WTC11 (cell line): ENCODE measurements around the gene PCBD1. TPM values are rescaled to one million over a fixed set of nuclear protein-coding genes. Genes with fewer than 3 reads are reported as not detected.
"Not testable (repeated sequence)": the region's sequence is repeated elsewhere in the genome, so short reads cannot be mapped to it uniquely, and the experiment has no call there.

Experiments
- ATAC-seq: fragments of 200-7000 bp; cut with Tn5 transposase; 2 replicates; pipeline ENCODE4 v1.10.0; 2021; ENCODE audit warnings: mild to moderate bottlenecking, moderate library complexity
- CTCF ChIA-PET: fragments of 300-600 bp; sonication (Branson Sonifier 250); formaldehyde crosslinking; loops from one replicate; lab custom pipeline; 2021; ENCODE audit warnings: antibody characterized with exemption; lab: Charles Lee
- POLR2A ChIA-PET: fragments of 350-600 bp; sonication (Branson Sonifier 250); formaldehyde crosslinking; loops from one replicate; lab custom pipeline; 2021; ENCODE audit warnings: antibody characterized with exemption; lab: Charles Lee
- DNase-seq: peaks from one replicate; pipeline ENCODE4 v3.0.0; 2021; ENCODE audit warnings: low spot score
- H3K27ac Mint-ChIP-seq: 2 replicates; pipeline ENCODE4 v1.8.0; 2021; ENCODE audit warnings: mixed read lengths
- H3K27me3 Mint-ChIP-seq: 2 replicates; pipeline ENCODE4 v1.8.0; 2021; ENCODE audit warnings: low read depth, mild to moderate bottlenecking, moderate library complexity, mixed read lengths
- H3K36me3 Mint-ChIP-seq: 2 replicates; pipeline ENCODE4 v1.8.0; 2021; ENCODE audit warnings: mixed read lengths
- H3K4me1 Mint-ChIP-seq: 2 replicates; pipeline ENCODE4 v1.8.0; 2022; ENCODE audit warnings: mixed read lengths
- H3K4me3 Mint-ChIP-seq: 2 replicates; pipeline ENCODE4 v1.8.0; 2021; ENCODE audit warnings: mild to moderate bottlenecking, moderate library complexity, mixed read lengths
- H3K9me3 Mint-ChIP-seq: 2 replicates; pipeline ENCODE4 v1.8.0; 2021; ENCODE audit warnings: mixed read lengths
- ATF1 ChIP-seq: sonication (generic); formaldehyde crosslinking; IDR thresholded peaks from 2 replicates; pipeline ENCODE4 v1.8.1; 2023; ENCODE audit warnings: mild to moderate bottlenecking, moderate library complexity, missing genetic modification reagents
- EMX1 ChIP-seq: fragments of 250-450 bp; sonication (Bioruptor Pico); IDR thresholded peaks from 2 replicates; pipeline ENCODE4 v1.8.0; 2021; ENCODE audit warnings: mild to moderate bottlenecking
- IRF2 ChIP-seq: sonication (generic); formaldehyde crosslinking; IDR thresholded peaks from 2 replicates; pipeline ENCODE4 v1.8.0; 2022; ENCODE audit warnings: low read depth, missing genetic modification reagents, borderline replicate concordance
- MYBL2 ChIP-seq: sonication (generic); formaldehyde crosslinking; IDR thresholded peaks from 2 replicates; pipeline ENCODE4 v1.8.1; 2023; ENCODE audit warnings: mild to moderate bottlenecking, moderate library complexity, missing genetic modification reagents
- NR2C2 ChIP-seq: sonication (generic); formaldehyde crosslinking; IDR thresholded peaks from 2 replicates; pipeline ENCODE4 v1.8.0; 2022; ENCODE audit warnings: mild to moderate bottlenecking, missing genetic modification reagents
- TCF7 ChIP-seq: sonication (generic); formaldehyde crosslinking; IDR thresholded peaks from 2 replicates; pipeline ENCODE4 v1.8.0; 2022; ENCODE audit warnings: mild to moderate bottlenecking, low read depth, missing genetic modification reagents, moderate library complexity
- ZNF263 ChIP-seq: sonication (generic); formaldehyde crosslinking; IDR thresholded peaks from 2 replicates; pipeline ENCODE4 v1.8.1; 2022; ENCODE audit warnings: low read depth, mild to moderate bottlenecking, moderate library complexity, missing genetic modification reagents
- ZNF317 ChIP-seq: sonication (generic); formaldehyde crosslinking; IDR thresholded peaks from 2 replicates; pipeline ENCODE4 v1.8.1; 2023; ENCODE audit warnings: low read depth, mild to moderate bottlenecking, moderate library complexity, missing genetic modification reagents, borderline replicate concordance
- total RNA-seq: library from RNA; stranded (reverse); gene quantifications from 3 replicates; pipeline ENCODE4 v1.2.3, GENCODE V29; 2021
- TF ChIP-seq, protein P1 (sequence below): sonication (generic); formaldehyde crosslinking; IDR thresholded peaks from 2 replicates; pipeline ENCODE4 v1.8.0; 2023; ENCODE audit warnings: missing genetic modification reagents, mild to moderate bottlenecking, borderline replicate concordance
- TF ChIP-seq, protein P2 (sequence below): fragments of 250-450 bp; sonication (Bioruptor Pico); IDR thresholded peaks from 2 replicates; pipeline ENCODE4 v1.9.0; 2021; ENCODE audit warnings: mild to moderate bottlenecking
- TF ChIP-seq, protein P3 (sequence below): sonication (generic); formaldehyde crosslinking; IDR thresholded peaks from 2 replicates; pipeline ENCODE4 v1.8.1; 2023; ENCODE audit warnings: mild to moderate bottlenecking, missing genetic modification reagents
- TF ChIP-seq, protein P4 (sequence below): sonication (generic); formaldehyde crosslinking; IDR thresholded peaks from 2 replicates; pipeline ENCODE4 v1.8.1; 2023; ENCODE audit warnings: mild to moderate bottlenecking, missing genetic modification reagents, moderate library complexity
- TF ChIP-seq, protein P5 (sequence below): fragments of 250-450 bp; sonication (Bioruptor Pico); IDR thresholded peaks from 2 replicates; pipeline ENCODE4 v1.9.0; 2021; ENCODE audit warnings: mild to moderate bottlenecking

PCBD1 gene
- total RNA-seq, 1 experiment from 2014 or later: 32.5 TPM

DNA sequence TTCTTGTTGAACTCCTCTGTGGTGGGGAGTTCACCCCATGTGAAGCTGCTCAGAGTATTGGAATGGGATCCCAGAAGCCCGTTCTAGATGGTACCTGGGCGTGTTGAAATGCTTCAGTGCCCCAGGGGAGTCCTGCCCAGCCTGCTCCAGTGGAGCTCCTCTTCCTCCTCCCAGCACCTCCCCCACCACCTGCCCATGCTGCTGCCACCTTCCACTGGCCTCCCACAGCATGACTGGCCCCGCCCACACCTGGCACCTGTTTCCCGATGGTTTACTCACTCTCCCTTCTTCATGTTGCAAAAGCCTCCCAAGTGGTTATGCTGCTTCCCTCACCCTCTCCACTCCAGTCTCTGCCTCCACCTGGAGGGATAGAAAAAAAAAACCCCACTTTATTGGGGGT is 32.2 kb upstream of the PCBD1 start (continued):
- TF ChIP-seq, protein P1, sequence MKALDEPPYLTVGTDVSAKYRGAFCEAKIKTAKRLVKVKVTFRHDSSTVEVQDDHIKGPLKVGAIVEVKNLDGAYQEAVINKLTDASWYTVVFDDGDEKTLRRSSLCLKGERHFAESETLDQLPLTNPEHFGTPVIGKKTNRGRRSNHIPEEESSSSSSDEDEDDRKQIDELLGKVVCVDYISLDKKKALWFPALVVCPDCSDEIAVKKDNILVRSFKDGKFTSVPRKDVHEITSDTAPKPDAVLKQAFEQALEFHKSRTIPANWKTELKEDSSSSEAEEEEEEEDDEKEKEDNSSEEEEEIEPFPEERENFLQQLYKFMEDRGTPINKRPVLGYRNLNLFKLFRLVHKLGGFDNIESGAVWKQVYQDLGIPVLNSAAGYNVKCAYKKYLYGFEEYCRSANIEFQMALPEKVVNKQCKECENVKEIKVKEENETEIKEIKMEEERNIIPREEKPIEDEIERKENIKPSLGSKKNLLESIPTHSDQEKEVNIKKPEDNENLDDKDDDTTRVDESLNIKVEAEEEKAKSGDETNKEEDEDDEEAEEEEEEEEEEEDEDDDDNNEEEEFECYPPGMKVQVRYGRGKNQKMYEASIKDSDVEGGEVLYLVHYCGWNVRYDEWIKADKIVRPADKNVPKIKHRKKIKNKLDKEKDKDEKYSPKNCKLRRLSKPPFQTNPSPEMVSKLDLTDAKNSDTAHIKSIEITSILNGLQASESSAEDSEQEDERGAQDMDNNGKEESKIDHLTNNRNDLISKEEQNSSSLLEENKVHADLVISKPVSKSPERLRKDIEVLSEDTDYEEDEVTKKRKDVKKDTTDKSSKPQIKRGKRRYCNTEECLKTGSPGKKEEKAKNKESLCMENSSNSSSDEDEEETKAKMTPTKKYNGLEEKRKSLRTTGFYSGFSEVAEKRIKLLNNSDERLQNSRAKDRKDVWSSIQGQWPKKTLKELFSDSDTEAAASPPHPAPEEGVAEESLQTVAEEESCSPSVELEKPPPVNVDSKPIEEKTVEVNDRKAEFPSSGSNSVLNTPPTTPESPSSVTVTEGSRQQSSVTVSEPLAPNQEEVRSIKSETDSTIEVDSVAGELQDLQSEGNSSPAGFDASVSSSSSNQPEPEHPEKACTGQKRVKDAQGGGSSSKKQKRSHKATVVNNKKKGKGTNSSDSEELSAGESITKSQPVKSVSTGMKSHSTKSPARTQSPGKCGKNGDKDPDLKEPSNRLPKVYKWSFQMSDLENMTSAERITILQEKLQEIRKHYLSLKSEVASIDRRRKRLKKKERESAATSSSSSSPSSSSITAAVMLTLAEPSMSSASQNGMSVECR: no peak
- TF ChIP-seq ZNF317 (no peak), MYBL2 (CRISPR knock-in tag) (no peak), ATF1 (CRISPR knock-in tag) (no peak), IRF2 (CRISPR knock-in tag) (no peak), NR2C2 (no peak), EMX1 (CRISPR knock-in tag) (no peak)
- TF ChIP-seq, protein P2, sequence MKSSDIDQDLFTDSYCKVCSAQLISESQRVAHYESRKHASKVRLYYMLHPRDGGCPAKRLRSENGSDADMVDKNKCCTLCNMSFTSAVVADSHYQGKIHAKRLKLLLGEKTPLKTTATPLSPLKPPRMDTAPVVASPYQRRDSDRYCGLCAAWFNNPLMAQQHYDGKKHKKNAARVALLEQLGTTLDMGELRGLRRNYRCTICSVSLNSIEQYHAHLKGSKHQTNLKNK: no peak
- TF ChIP-seq, protein P3, sequence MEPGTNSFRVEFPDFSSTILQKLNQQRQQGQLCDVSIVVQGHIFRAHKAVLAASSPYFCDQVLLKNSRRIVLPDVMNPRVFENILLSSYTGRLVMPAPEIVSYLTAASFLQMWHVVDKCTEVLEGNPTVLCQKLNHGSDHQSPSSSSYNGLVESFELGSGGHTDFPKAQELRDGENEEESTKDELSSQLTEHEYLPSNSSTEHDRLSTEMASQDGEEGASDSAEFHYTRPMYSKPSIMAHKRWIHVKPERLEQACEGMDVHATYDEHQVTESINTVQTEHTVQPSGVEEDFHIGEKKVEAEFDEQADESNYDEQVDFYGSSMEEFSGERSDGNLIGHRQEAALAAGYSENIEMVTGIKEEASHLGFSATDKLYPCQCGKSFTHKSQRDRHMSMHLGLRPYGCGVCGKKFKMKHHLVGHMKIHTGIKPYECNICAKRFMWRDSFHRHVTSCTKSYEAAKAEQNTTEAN (CRISPR knock-in tag): no peak
- TF ChIP-seq, protein P4, sequence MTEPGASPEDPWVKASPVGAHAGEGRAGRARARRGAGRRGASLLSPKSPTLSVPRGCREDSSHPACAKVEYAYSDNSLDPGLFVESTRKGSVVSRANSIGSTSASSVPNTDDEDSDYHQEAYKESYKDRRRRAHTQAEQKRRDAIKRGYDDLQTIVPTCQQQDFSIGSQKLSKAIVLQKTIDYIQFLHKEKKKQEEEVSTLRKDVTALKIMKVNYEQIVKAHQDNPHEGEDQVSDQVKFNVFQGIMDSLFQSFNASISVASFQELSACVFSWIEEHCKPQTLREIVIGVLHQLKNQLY (CRISPR knock-in tag): no peak
- TF ChIP-seq, protein P5, sequence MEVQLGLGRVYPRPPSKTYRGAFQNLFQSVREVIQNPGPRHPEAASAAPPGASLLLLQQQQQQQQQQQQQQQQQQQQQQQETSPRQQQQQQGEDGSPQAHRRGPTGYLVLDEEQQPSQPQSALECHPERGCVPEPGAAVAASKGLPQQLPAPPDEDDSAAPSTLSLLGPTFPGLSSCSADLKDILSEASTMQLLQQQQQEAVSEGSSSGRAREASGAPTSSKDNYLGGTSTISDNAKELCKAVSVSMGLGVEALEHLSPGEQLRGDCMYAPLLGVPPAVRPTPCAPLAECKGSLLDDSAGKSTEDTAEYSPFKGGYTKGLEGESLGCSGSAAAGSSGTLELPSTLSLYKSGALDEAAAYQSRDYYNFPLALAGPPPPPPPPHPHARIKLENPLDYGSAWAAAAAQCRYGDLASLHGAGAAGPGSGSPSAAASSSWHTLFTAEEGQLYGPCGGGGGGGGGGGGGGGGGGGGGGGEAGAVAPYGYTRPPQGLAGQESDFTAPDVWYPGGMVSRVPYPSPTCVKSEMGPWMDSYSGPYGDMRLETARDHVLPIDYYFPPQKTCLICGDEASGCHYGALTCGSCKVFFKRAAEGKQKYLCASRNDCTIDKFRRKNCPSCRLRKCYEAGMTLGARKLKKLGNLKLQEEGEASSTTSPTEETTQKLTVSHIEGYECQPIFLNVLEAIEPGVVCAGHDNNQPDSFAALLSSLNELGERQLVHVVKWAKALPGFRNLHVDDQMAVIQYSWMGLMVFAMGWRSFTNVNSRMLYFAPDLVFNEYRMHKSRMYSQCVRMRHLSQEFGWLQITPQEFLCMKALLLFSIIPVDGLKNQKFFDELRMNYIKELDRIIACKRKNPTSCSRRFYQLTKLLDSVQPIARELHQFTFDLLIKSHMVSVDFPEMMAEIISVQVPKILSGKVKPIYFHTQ (CRISPR knock-in tag): no peak
- TF ChIP-seq, all 79 proteins: peak for 0

DNA sequence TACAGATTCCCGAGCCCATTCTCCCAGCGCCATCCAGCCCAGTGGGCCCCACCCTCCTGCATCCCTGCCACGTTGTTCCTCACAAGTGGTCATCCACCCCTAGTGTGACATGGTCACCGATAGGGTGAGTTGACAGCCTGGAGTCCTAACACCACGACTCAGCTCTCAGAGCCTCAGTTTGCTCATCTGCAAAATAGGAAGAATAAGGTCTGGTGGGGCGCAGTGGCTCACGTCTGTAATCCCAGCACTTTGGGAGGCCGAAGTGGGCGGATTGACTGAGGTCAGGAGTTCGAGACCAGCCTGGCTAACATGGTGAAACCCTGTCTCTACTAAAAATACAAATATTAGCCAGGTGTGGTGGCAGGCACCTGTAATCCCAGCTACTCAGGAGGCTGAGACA is 31.5 kb upstream of the PCBD1 start:
- H3K27me3 Mint-ChIP-seq, CTCF ChIA-PET, ATAC-seq, H3K36me3 Mint-ChIP-seq, DNase-seq, H3K27ac Mint-ChIP-seq, H3K9me3 Mint-ChIP-seq, H3K4me1 Mint-ChIP-seq, POLR2A ChIA-PET, H3K4me3 Mint-ChIP-seq: not testable (repeated sequence)

DNA sequence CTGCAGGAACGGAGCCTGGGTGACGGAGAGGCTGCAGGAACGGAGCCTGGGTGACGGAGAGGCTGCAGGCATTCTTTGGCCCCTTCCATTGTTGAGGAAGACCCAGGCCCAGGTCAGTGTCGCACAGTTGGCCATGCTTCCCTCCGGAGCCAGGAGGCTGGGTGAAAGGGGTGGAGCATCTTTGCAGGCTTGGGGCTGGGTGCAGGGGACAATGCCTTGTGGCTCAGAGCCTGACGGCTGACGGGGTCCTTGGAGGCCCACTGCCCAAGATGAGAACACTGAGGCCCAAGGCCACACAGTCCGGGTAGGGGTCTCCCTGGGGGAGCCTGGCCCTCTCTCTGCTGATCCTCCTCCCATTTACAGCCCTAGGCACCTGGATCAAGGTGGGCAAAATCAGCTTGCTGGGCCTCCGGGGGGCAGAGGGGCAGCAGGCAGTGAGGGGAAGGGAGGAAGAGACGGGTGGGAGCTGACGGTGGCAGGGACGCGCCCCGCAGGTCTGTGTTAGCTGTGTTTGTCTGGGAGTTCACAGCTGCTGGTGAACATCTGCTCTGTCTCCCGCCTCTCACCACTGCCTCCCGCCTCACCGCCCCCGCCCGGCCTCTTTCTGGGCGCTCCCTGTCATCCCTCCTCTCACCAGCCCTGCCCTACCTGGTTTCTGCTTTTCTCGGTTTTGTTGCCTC is 30.6 kb upstream of the PCBD1 start:
- H3K4me3 Mint-ChIP-seq: no peak overlapping the region
- no peak for TF ChIP-seq TCF7 (CRISPR knock-in tag)
- TF ChIP-seq, protein P5 (CRISPR knock-in tag): no peak
- TF ChIP-seq ZNF263: no peak
- TF ChIP-seq, all 79 proteins: peak for 0
- Mint-ChIP-seq H3K9me3 (no peaks in the 10 kb centered on the region), H3K36me3 (no peaks in the 10 kb centered on the region), H3K4me1 (no peaks in the 10 kb centered on the region), H3K27me3 (no peaks in the 10 kb centered on the region; the same call in 1 of the 2 replicates), H3K27ac (no peak overlapping the region)
- CTCF ChIA-PET: interaction anchor here (3.6 kb wide), 1 partner anchor 16 kb away, joined by 19 read pairs; no protein-coding TSS in a partner anchor
- ATAC-seq: no peak
- POLR2A ChIA-PET: no interaction called here
- no peak for DNase-seq
